GOT3 (cell line): ENCODE data around the gene NMU.
"Not testable (repeated sequence)": the region's sequence is repeated elsewhere in the genome, so short reads cannot be mapped to it uniquely, and the experiment has no call there.

Experiments
- DNase-seq: peaks from one replicate; lab custom pipeline; 2025; ENCODE audit warnings: mixed read lengths; lab: John Stamatoyannopoulos, UW

The NMU gene, protein sequence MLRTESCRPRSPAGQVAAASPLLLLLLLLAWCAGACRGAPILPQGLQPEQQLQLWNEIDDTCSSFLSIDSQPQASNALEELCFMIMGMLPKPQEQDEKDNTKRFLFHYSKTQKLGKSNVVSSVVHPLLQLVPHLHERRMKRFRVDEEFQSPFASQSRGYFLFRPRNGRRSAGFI

DNA sequence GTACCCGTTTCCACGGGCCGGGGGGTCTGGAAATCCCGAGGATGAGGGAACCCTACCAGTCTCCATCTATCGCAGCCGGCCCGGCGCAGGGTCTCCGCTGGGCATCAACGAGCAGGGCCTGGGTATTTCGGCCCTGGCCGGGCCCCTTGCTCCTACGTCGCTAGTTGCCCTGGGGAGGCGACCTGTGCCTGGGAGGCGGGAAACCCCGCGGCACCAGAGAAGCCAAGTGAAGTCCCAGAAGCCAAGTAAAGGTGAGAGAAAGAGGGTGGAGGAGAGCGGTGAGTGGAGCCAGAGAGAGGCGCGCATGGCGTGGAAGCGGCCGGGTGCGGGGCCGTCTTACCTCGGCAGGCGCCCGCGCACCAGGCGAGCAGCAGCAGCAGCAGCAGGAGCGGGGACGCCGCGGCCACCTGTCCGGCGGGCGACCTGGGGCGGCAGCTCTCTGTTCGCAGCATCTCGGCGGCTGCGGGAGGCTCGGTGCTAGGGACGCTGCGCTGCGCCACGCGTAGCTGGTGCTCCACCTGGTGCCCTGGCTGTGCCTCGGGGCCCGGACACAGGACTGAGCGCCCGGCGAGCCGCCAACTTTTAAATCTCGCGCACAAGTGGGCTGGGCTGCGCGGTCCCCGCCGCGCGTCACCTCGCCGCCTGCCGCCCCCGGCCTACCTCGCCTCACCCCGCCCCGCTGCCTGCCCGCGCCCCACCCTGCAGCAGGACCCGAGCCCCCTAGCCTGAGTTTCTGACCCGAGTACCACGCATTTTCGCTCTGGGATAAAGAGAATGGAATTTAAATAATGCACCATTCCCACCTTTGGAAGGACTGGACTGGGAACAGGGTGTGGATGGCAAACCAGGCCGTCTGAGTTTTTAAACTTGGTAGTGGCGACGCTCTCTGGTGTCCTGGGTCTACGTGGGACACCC is at the start of gene NMU:
TSS of gene NMU (minus strand) at position 558 of the 915 bp plus-strand sequence. CDS start at position 452, 106 bp downstream.
- no peak for DNase-seq

DNA sequence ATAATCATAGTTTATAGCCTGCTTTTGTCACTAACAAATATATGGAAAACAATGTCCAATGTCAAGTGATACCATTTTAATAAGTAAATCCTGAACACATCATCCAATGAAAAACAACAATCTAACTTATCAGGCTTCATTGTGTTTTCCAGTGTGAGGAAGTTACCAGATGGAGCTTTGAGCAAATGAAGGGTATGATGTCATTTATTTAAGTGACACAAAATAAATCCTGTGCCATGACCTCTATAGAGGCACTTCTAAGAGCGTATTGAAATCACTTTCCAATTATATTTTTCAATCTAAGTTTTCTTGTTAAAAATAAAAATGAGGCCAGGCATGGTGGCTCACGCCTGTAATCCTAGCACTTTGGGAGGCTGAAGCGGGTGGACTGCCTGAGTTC is 48.2 kb upstream of the NMU start:
- no peak for DNase-seq

DNA sequence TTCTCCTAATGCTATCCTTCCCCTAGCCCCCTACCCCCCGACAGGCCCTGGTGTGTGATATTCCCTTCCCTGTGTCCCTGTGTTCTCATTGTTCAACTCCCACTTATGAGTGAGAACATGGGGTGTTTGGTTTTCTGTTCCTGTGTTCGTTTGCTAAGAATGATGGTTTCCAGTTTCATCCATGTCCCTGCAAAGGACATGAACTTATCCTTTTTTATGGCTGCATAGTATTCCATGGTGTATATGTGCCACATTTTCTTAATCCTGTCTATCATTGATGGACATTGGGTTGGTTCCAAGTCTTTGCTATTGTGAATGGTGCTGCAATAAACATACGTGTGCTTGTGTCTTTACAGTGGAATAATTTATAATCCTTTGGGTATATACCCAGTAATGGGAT is 46.7 kb upstream of the NMU start:
- DNase-seq: not testable (repeated sequence)

DNA sequence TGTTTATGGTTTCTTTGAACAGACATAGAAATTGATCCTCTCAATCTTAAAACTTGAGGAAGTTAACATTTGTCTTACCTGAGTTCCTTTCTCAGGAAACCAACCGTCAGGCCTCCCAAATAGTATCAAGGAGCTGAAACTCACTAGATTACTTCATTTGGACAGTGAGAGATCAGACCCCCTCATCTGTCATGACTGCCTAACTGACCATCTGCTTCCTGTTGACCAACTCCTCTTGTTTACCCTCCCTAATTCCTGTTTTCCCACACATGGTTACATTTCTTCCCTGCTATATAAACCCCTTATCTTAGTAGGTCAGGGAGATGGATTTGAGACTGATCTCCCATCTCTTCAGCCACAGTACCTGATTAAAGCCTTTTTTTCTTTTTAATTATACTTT is 46.2 kb upstream of the NMU start:
- no peak for DNase-seq

DNA sequence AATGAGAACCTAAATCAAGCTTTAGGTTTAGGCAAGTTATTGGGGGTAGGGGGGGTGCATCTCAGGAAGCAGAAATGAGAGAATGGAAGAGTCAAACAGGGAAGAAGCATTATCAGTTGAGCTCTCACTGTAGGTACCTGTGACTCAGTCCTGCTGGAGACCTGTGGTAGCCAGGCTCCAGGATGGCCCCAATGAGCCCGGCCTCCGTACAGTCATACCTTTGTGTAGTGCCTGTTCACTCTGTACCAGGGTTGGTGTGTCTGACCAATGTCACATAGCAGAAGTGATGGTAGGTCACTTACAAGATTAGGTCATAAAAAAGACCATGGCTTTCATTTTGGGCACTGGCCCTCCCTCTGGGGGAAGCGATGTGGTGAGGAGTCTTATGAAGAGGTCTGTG is 45.3 kb upstream of the NMU start:
- no peak for DNase-seq

DNA sequence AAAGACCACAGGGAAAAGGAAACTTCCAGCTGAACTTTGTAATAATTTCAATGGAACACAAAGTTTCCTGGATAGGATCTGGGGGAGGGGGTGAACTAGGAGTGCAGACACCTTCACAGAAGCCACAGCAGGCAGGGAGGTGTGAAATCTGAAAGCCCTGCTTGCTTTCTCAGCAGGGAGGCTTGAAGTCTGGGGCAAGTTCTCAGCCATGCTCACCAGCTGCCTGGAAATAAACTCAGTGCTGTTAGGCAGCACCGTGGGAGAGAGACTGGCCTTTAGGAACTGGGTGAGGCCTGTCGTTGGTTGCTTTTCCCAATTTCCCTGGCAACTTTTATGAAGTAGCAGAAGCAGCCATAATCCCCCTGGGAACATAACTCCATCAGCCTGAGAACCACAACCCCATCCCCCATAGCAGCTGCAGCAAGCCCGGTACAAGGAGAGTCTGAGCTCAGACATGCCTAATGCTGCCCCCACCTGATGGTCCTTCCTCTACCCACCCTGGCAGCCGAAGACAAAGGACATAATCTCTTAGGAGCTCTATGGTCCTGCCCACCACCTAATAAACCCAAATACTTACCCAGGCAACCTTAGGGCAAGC is 39.2 kb upstream of the NMU start:
- DNase-seq: no peak

DNA sequence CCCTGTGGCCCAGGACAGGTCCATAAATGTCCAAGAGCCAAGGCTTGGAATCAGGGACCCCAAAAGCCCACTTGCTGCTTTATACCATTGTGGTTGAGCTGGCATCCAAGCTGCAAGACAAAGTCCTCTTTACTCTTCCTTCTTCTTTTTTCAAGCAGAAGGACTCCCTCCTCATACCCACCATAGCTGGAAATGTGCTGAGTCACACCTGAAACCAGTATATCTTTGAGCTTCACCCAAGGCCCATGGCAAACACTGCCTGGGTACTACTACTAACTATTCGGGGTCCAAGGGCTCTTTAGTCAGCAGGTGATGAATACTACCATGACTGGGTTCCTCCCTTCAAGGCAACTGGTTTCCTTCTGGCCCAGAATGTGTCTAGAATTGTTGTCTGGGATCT is 37.3 kb upstream of the NMU start:
- DNase-seq: no peak

DNA sequence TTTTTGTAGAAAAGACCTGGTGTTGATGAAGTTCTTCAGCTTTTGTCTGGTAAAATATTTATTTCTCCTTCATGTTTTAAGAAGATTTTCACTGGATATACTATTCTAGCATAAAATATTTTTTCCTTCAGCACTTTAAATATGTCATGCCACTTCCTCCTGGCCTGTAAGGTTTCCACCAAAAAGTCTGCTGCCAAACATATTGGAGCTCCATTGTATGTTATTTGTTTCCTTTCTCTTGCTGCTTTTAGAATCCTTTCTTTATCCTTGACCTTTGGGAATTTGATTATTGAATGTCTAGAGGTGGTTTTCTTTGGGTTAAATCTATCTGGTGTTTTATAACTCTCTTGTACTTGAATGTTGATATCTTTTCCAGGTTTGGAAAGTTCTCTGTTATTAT is 35.6 kb upstream of the NMU start:
- DNase-seq: no peak

DNA sequence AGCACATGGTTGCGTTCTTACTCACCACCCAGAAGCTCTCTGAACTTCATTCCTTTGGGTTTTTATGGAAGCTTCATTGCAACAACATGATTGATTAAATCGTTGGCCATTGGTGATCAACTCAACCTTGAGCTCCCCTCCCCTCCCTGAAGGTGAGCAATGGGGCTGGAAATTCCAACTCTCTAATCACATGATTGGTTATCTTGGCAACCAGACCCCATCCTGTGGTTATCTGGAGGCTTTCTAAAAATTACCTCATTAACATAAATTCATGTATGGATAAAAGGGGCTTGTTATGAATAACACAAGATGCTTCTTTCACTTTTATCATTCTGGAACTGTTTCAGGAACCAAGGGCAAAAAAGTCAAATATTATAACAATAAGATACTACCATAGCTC is 34.6 kb upstream of the NMU start:
- DNase-seq: no peak

DNA sequence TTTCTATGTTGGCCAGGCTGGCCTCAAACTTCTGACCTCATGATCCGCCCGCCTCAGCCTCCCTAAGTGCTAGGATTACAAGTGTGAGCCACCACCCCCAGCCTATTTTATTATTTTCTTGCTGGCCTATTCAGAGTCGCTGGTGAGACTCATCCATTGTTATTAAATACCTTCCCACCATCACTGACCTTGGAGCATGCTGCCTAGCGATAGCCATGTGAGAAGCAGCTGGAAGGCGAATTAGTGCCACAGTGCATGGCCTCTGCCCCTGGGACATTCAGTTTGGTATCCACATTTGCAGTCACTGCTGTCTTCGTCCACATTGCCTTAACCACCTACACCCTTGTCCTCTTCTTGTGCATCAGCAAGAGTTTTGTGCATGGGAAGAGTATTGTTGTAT is 32.4 kb upstream of the NMU start:
- DNase-seq: no peak

DNA sequence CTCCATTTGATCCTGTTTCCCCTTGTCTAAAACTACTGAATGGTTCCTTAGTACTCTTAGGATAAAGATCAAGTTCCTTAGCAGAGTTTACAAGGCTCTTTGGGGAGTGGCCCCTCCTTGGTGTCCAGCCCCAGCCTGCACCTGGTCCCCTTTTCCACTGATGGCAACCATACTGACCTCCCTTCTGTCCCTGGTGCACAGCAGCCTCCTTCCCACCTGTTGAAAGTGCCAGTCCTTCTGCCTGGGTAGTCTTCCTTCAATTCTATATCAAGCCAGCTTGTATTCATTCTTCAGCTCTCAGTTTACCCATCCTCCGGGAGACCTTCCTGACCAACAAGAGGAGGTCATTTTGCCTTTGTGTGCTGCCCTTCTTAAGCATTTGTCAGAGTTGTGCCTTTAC is 30.4 kb upstream of the NMU start:
- no peak for DNase-seq

DNA sequence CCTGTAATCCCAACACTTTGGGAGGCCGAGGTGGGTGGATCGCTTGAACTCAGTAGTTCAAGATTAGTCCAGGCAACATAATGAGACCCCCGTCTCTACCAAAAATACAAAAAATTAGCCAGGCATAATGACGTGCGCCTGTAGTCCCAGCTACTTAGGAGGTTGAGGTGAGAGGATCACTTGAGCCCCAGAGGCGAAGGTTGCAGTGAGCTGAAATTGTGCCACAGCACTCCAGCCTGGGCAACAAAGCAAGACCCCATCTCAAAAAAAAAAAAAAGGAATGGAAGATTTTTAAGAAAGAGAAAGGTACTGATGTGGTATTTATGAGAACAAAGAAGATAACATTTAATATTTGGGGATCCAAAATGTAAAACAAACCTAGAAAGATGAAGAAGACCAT is 27.0 kb upstream of the NMU start:
- DNase-seq: no peak

DNA sequence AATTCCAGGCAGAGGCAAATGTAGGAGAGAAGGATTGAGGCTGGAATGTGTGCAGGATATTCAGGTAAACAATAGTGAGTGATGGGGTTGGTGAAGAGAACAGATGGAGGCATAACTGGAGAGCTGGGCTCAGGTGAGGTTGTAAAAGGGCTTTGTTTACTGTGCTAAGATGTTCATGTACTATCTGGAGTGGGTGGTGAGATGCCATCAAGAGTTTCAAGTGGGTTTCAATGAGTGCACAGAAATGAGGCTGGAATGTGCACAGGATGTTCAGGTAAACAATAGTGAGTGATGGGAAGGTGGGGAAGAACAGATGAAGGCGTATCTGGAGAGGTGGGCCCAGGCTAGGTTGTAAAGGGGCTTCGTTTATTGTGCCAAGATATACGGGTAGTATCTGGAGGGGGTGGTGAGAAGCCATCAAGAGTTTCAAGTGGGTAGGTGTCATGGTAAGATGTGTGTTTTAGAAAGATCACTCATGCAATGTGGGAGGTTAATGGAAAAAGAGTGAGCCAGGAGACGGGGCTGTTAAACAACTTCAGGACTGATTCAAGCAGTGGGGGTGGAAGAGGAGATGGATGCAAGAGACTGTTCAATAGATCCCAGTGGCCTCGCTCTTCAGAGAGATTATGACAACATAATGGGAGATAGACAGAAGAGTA is 25.4 kb upstream of the NMU start:
- no peak for DNase-seq

DNA sequence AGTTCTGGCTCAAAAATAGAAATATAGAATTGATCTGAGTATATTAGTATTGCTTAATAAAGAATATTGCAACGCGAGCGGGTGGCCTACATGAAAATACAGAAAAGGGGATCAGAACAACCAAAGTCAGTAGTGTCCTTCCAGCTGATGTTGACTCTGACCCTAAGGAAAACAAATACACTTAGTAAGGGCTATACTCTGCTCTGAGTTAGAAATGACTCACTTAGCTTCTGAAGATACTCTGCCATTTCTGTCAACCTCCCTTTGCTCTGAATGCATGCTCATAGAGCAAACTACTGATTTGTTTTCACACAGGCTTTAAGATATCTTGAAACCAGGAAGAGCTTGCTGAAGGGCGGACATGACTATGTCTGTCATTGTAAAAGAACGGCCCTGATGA is 22.6 kb upstream of the NMU start:
- DNase-seq: no peak

DNA sequence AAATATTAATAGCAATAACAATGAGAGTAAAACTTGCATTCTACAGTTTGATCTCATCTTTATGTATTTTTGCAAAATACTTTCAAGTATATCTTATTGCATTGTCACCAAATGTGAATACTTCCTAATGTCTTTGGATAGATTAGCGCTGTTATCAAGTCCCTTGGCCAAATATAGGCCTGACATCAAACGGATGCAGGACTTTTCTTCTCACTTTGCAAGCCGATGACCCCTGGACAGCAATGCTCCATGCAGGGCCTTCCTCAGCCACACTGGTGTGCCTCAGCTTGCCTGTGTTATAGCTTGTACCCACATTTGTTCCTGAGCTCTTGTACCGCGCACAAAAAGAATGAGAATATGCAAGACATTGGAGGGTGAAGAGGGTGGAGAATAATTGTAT is 18.0 kb upstream of the NMU start:
- DNase-seq: no peak

DNA sequence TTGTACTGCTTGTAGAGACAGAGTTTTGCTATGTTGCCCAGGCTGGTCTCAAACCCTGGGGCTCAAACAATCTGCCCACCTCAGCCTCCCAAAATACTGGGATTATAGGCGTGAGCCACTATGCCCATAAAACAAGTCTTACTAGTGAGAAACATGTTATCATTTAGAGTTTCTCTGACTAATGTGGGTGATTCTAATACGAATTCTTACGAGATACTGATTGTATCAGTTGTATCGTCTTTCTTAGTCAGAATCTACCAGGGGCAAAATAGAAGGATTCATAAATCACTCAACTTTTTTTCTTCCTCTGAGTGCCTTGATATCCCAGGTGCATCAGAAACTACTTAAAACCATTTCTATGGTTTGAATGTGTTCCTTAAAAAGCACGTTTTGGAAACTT is 14.4 kb upstream of the NMU start:
- no peak for DNase-seq

DNA sequence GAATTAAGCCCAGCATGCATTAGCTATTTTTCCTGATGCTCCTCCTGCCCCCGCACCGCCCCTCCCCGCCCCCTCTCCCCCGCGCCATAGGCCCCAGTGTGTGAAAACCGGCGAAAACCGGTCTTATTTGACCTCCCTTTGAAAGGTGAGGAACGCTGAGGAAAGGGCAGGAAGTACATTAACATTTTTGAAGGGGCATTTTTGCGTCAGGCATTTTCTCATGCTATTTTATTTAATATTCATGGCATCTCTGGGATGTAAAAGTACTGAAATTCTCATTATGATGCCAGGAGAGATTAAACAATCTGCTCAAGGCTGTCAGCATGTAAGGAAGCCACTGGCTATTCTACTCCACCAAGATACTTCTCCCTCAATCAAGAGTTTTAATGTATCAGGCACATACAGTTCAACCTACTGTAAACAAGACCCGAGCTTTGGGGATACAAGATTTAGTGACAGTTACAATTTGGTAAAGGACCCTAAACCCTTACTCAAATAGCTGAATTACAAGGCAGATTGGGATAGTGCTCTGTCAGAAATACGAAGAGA is 1.2 kb upstream of the NMU start:
- no peak for DNase-seq

DNA sequence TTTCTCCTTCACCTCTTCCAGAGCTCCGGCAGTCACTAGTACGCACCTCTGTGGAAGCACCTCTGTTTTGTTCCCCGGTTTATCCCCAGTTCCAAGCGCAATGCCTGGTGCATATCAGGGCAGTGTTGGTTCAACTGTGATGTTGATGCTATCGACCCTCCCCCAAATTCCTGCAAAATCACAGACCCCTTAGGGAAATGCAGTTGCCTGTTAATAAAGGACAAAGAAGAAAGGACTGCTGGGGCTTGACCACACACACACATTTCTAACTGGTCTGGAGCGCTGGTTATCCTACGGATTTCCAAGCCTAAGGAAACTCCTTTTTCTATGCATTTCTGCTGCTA is 530 bp upstream of the NMU start:
- no peak for DNase-seq

DNA sequence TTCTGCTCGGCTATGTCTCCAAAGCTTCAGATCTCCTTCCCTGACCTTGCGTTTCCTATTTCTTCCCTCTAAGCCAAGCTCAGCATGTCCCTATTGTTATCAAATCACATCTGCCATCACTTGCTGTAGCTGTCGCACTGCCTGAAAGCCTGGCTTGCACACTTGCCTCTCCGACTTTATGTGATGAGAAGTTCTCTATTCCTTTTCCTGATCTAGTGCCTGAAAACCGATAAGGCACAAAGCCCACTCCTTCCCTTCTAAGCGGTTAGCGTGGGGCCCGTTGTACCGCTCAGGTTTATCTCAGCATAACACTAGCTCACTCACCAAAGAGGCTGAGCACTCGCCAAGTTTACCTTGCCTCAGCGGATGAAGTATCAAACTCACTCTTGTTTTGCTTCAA is 816 bp downstream of the NMU start:
- DNase-seq: no peak

DNA sequence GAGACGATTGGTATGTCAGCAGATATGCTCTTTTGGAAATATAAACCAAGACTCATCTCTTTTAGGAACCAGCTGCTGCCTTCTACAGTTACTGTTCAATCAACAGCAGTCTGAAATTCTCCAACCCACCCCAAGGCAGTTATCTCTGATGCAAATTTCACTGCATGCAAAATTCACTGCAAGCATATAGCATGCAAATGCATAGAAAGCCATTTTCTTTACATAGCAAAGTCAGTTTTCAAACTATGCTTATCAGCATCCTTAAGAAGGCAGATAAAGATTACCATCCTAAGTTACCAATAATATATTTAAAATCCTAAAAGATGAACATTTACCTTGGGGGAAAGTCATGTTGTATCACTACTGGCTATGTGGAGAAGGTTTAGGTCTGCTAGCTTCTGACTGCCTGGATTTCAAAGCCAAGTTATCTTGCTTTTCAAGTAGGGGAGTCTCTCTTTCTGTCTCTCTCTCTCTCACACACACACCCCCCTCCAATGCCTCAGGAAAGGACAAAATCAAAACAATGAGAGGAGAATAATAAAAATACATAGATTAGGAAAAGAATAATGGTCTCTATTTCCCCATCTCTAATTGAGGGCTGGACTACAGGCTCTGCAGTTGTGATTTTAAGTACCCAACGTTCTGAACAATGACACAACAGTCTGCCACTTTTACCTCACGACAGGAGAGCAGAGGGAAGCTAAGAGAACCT is 1.5 kb downstream of the NMU start:
- no peak for DNase-seq

DNA sequence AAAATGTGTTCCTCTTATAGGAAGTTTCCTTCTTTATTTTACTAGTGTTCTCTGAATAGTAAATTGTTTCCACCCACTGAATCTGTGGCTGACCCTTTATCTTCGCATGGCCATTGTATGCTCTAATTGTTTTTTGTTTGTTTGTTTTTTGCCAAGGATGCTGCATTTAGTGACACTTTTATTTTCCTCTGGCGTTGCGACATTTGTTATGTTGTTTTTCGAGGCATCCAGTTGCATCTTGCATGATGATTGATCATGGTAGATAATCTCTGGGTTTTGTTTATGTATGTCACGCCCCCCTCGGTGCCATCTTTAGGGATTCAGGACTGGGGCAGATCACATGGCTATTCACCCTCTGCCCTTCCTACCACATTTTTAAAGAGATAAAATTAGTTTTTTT is 2.2 kb downstream of the NMU start:
- DNase-seq: no peak

DNA sequence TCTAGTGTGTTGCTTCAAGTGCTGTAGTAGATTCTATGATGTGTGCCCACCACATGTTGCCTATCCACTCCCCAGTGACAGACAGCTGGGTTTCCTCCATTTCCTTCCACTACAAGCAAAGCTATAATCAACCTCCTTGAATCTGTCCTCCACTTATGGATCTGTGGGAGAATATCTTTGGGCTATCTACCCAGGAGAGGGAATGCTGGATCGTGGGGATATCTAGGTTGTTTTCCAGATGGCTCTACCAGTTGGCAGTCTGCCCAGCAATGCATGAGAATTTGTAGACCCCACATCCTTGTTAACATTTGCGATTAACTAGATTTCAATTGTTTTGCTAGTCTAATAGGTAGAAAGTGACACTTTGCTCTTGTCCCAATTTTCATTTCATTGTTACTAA is 10.3 kb downstream of the NMU start:
- no peak for DNase-seq
